HFF-Myc (cell line): ENCODE results near the gene ARHGEF10L.

ENCODE experiments used
- DNase-seq: peaks from one replicate; pipeline ENCODE4 v3.0.0-alpha.2; 2011; ENCODE audit warnings: low read depth; ENCODE audit errors: extremely low read depth
- H3K4me3 ChIP-seq: replicated peaks from 2 replicates; pipeline ENCODE4 v1.5.1; 2011; ENCODE audit warnings: low read depth, mild to moderate bottlenecking, control low read depth, low read length
- TF ChIP-seq, protein P1 (sequence below): IDR thresholded peaks from 2 replicates; pipeline ENCODE4 v1.5.1; 2012; ENCODE audit warnings: mild to moderate bottlenecking, low read depth, low read length, control low read depth; ENCODE audit errors: missing control alignments

Gene ARHGEF10L

GRCh38 chr1:17655922-17656321, 116.4 kb downstream of the ARHGEF10L start:
- no peak for DNase-seq
- H3K4me3 ChIP-seq = no peak overlapping the region
- TF ChIP-seq, protein P1, sequence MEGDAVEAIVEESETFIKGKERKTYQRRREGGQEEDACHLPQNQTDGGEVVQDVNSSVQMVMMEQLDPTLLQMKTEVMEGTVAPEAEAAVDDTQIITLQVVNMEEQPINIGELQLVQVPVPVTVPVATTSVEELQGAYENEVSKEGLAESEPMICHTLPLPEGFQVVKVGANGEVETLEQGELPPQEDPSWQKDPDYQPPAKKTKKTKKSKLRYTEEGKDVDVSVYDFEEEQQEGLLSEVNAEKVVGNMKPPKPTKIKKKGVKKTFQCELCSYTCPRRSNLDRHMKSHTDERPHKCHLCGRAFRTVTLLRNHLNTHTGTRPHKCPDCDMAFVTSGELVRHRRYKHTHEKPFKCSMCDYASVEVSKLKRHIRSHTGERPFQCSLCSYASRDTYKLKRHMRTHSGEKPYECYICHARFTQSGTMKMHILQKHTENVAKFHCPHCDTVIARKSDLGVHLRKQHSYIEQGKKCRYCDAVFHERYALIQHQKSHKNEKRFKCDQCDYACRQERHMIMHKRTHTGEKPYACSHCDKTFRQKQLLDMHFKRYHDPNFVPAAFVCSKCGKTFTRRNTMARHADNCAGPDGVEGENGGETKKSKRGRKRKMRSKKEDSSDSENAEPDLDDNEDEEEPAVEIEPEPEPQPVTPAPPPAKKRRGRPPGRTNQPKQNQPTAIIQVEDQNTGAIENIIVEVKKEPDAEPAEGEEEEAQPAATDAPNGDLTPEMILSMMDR = no peak

GRCh38 chr1:17657436-17657835, 117.9 kb downstream of the ARHGEF10L start:
- TF ChIP-seq, protein P1 = no peak
- DNase-seq = no peak

DNA sequence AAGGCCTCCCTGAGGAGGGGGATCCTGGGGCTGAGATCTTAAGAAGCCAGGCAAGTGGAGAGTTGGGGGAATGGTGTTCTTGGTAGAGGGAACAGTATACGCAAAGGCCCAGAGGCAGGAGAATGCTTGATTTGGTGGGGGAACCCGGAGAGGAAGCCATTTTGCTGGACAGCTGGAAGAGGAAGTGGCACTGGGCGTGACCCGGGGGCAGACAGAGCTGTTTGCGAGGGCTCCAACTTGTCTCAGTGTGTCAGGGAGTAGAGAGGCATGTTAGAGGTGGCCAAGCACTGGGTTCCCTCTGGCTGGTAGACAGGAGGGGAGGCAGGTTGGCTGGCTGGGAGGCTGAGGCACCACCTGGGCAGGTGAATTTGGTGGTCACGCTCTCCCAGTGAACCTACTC, 119.3 kb downstream of the ARHGEF10L start:
- DNase-seq = no peak
- TF ChIP-seq, protein P1 = no peak
- H3K4me3 ChIP-seq = no peak overlapping the region

More at GRCh38 chr1:17657436-17657835, 117.9 kb downstream of the ARHGEF10L start:
- H3K4me3 ChIP-seq = no peak overlapping the region

DNA sequence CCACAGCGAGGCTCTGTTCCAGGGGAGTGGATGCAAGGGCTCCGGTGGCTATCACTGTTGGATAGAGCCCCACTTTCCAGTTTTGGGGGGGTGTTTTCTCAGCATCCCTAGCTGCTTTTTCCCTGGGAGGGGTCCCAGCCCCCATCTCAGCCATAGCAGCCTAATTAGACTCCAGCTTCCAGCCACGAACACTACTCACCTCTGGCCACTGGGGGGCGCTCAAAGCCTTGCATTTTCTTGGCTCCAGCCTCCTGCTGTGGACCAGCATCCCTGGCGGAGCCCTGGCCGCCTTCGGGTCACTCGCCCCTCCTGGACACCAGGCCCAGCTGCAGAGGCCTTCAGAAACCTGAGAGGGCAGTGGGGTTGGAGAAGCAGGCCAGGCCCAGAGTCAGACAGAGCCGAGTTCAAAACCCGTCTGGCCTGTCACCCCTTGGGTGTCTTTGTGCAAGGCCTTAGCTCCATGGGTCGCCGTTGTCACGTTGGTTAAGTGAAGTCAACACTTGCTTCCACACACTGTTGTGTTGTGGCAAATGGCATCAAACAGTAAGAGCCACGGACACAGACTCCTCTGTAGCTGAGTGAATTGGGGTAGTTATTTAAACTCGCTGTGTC, 122.2 kb downstream of the ARHGEF10L start:
- no peak for DNase-seq
- no peak overlapping the region for H3K4me3 ChIP-seq
- TF ChIP-seq, protein P1 = peak; percentile 90

- TF ChIP-seq, protein P1 = no peak
- H3K4me3 ChIP-seq = no peak overlapping the region
- no peak for DNase-seq
Measured at GRCh38 chr1:17662296-17662695, 122.8 kb downstream of the ARHGEF10L start.

DNA sequence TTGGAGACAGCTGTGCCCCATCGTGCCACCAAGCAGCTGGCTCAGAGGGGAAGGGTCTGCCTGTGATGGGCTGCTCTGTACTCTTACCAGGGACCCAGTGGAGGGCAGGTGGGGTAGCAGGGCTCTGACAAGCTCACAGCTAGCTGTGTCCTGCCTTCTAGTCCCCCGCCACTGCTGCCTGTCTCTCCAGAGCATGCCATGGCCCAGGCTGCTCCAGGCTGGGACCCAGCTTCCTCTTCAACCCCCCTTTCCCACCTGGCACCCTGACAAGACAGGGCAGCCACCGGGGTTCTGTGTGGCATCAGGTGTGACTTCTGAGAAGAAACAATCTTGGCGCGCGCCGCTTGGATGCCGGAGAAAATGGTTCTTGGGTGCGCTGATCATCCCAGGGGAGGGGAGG, 123.3 kb downstream of the ARHGEF10L start:
- TF ChIP-seq, protein P1 = no peak
- DNase-seq = no peak
- no peak overlapping the region for H3K4me3 ChIP-seq

- TF ChIP-seq, protein P1 = no peak
- no peak for DNase-seq
- no peak overlapping the region for H3K4me3 ChIP-seq
Measured at GRCh38 chr1:17663646-17664045, 124.1 kb downstream of the ARHGEF10L start.
